Activated naive CD4-positive, alpha-beta T cell (primary cell): Measurements from ENCODE around the gene DHRSX.
"Not testable (repeated sequence)": the region's sequence is repeated elsewhere in the genome, so short reads cannot be mapped to it uniquely, and the experiment has no call there.

Source experiments
- DNase-seq, 4 experiments: peaks; one replicate each; lab custom pipeline; 2025; lab: John Stamatoyannopoulos, UW

Gene DHRSX

DNA sequence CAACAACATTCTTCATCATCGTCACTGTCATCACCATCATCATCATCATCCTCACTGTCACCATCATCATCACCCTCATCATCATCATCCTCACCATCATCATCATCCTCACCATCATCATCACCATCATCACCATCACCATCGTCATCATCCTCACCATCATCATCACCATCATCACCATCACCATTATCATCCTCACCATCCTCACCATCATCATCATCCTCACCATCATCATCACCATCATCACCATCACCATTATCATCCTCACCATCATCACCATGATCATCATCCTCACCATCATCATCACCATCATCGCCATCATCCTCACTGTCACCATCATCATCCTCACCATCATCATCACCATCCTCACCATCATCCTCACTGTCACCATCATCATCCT is 18.9 kb upstream of the DHRSX start:
- not testable (repeated sequence) for DNase-seq

DNA sequence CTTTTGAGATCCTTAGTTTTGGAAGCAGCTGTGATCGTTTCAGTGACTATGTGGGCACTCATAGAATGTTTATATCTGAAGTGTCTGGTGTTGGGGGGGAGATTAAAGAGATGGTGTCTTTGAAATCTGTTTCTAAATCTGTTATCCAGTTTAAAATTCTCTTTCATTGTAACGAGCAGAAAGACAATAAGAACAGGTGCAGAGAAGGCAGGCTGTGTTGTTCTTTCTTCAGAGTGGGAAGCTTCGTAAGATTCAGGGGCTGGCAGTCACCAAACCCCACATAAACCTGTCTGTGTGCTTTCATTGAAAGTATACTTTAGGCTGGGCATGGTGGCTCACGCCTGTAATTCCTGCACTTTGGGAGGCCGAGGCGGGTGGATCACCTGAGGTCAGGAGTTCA is 16.3 kb upstream of the DHRSX start:
- DNase-seq: no peak

DNA sequence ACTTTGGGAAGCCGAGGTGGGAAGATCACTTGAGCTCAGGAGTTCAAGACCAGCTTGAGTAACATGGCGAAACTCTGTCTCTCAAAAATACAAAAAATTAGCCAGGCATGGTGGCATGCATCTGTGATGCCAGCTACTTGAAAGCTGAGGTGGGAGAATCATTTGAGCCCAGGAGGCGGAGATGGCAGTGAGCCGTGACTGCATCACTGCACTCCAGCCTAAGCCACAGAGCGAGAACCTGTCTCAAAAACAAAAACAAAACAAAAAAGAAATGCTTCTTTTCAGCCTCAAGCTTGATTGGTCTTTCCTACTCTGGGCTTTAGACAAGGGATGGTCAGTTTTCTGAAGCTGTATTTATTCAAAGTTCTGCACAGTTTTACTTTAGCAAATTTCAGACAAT is 15.8 kb upstream of the DHRSX start:
- DNase-seq: no peak

DNA sequence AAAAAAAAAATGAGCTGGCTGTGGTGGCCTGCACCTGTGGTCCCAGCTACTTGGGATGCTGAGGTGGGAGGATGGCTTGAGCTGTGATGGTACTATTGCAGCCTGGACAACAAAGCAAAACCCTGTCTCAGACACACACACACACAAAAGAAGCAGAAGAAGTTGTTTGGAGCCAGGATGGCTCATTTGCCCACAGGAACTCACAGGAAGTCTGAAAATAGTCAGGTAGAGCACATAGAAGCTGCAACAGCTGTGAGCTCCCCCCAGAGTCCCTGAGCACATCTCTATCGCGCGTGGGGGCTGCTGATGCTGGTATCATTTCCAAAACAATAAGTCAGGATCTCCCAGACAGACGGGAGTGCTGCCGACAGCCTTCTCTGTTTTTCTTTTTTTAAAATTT is 13.4 kb upstream of the DHRSX start:
- DNase-seq: no peak

DNA sequence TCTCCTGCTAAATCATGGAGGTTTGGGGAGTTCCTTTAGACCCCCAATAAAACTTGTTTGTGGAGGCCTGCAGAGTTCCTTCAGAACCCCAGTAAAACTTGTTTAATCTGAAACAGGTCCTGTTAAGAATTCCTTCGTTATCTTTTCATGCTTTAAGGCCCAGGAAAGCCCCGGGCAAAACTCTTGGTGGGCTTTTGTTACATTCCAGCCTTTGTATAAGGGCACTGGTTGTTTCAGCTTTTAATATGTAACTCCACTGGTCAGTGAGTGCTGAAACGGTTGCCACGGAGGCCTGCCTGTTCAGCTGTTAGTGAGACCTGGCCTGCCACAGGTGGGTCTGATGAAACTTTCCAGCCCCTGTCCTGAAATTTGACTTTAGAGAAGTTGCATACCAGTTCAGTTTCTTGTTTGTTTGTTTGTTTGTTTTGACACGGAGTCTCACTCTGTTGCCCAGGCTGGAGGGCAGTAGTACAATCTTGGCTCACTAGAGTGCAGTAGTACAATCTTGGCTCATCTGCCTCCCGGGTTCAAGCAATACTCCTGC is 12.4 kb upstream of the DHRSX start:
- no peak for DNase-seq

DNA sequence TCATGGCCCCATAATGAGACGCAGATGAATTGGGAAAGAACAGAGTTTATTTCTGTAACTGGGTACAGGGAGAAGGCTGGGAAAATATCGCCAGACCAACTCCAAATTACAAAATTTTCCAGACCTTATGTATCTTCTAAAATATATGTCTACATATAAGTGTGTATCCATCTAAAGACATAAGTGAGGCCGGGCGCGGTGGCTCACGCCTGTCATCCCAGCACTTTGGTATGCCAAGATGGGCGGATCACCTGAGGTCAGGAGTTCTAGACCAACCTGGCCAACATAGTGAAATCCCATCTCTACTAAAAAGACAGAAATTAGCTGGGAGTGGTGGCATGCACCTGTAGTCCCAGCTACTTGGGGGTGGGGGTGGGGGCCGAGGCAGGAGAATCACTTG is 11.7 kb upstream of the DHRSX start:
- no peak for DNase-seq

DNA sequence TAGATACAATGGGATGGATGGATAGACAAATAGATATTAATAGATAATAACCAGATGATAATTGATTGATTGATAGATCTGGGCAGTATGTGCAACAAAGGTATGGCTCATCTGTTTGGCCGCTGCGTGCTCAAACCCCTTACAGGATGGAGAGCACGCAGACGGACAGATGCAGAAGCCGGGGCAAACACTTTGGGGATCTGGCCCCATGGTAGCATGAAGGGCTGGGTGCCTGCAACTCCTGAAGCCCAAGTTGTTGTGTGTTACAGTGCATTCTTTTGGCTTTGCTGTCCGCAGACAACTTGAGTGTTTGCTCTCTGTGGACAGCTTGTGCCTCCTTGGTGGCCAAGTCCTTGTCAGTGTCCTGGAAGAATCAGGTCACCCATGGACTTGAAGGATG is 10.6 kb upstream of the DHRSX start:
- no peak for DNase-seq

DNA sequence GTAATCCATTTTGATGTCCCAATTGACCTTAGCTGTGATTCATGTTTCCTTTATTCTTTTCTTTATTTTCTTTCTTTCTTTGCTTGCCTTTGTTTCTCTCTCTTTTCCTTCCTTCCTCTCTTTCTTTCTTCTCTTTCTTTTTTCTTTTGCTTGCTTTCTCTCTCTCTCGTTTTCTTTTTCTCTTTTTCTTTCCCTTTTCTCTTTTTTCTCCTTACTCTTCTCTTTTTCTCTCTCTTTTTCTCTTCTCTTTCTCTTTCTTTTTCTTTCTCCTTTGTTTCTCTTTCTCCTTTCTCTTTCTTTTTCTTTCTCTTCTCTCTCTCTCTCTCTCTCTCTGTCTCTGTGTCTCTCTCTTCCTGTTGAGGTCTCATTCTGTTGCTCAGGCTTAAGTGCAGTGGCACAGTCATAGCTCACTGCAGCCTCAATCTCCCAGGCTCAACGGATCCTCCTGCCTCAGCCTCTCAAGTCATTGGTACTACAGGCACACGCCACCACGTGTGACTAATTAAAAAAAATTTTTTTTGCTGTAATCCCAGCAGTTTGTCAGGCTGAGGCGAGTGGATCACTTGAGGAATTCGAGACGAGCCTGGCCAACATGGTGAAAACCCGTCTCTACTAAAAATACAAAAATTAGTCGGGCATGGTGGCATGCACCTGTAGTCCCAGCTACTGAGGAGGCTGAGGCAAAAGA is 8.0 kb upstream of the DHRSX start:
- no peak for DNase-seq

DNA sequence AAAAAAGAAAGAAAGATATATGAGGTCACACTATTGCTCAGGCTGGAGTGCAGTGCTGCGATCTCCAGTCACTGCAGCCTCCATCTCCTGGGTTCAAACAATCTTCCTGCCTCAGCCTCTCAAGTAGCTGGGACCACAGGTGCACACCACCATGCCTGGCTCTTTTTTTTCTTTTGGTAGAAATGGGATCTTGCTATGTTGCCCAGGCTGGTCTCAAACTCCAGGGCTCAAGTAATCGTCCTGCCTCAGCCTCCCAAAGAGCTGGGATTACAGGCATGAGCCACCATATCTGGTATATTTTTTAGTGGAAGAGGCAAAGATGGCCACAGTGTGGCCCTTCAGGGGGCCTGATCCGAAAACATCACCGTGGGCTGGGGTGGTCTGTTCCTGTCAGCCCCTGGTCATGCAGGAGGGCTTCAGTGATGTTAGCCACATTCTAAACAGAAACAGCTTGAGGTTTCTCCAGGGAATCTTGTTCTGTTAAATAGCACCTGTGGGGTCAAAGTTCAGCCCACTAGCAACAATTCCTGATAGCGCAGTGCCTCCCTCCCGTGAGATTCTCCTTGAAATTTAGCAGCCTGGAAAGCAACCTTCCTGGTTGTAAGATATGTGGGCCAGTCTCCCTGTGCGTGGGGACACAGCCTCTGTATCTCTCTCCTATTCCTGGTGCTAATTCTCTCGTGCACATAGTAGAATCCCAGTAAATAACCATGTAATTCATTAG is 7.3 kb upstream of the DHRSX start:
- DNase-seq: no peak

DNA sequence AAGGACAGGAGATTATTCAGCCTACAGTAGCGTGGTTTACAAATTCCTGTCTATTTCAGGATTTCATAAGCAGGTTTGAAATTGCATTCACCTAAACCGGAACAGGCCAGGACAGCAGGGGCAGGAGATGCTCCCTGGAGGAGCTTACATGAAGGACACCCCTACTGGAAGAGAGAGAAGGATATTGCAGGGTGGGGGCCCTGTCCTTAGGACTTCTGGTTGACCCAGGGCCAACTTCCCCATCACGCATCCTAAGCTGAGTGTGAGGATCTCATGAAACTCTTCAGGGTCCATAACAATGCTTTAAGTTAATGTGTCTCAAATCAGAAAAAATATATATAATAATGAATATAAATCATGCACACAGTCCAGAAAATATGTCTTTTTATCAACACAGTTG is 6.4 kb upstream of the DHRSX start:
- no peak for DNase-seq

DNA sequence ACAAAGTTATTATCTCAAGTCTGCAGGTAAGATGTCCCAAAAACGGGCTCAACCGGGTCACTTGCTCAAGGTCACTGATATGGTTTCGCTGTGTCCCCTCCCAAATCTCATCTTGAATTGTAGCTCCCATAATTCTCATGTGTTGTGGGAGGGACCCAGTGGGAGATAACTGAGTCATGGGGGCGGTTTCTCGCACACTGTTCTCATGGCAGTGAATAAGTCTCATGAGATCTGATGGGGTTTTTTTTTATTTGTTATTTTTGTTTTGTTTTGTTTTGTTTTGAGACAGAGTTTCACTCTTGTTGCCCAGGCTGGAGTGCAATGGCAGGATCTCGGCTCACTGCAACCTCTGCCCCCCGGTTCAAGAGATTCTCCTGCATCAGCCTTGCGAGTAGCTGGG is 4.6 kb upstream of the DHRSX start:
- not testable (repeated sequence) for DNase-seq

DNA sequence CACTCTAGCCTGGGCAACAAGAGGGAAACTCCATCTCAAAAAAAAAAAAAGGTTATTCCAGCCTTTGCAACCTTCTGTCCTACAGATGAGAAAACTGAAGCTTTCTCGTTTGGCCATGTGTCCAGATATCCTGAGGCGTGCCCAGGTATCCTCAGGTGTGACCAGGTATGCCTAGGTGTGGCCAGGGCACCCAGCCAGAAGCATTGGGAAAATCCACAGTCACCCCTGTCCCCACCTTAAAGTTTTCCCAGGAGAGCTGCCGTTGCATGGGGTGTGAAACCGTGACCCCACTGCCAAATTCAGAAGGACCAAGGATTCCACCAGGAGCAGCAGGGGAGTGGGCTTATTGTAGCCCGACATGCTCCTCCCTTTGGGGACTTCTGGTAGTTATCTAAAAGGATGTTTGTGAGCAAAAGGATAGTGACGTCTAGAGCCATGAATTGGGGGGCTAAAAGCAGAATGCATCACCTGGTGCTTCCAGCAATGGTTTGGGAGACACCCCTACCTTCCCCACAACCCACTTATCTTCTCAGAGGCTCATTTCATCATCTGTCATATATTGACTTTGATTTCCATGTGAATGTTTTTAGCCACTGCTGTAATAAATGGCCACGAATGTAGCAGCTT is 4.0 kb upstream of the DHRSX start:
- no peak for DNase-seq

DNA sequence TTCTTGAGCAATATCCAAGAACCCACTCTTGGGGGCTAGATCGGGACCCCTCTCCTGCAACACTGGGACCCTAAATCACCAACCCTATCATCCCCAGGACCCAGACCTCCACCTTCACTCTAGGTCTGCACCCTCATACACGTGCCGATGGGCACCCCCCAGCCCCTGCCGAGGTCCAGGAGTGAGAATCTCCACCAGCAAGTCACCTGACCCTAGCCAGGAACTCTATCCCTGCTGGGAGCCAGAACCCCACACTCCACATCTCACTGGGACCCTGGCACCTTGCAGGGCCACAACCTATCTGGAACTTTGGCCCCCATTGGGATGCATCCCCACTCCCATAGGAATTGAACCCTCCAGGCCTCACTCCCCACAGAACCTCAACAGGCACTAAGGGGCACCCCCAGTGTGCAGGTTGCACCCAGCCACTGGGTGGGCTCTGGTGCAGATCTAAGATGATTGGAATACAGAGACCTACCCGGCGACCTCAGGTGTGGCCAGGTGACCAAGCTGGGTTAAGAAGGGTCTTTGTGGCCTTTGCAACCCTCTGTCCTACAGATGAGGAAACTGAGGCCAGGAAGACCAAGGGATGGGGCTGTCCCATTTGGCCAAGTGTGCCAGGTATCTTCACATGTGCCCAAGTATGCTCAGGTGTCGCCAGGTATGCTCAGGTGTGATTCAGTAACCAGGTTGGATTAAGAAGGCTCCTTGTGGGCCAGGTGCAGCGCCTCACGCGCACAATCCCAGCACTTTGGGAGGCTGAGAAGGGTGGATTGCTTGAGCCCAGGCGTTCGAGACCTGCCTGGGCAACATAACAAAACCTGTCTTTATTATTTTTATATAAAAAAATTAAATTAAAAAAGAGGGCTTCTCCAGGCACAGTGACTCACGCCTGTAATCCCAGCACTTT is 3.1 kb upstream of the DHRSX start:
- DNase-seq: no peak

DNA sequence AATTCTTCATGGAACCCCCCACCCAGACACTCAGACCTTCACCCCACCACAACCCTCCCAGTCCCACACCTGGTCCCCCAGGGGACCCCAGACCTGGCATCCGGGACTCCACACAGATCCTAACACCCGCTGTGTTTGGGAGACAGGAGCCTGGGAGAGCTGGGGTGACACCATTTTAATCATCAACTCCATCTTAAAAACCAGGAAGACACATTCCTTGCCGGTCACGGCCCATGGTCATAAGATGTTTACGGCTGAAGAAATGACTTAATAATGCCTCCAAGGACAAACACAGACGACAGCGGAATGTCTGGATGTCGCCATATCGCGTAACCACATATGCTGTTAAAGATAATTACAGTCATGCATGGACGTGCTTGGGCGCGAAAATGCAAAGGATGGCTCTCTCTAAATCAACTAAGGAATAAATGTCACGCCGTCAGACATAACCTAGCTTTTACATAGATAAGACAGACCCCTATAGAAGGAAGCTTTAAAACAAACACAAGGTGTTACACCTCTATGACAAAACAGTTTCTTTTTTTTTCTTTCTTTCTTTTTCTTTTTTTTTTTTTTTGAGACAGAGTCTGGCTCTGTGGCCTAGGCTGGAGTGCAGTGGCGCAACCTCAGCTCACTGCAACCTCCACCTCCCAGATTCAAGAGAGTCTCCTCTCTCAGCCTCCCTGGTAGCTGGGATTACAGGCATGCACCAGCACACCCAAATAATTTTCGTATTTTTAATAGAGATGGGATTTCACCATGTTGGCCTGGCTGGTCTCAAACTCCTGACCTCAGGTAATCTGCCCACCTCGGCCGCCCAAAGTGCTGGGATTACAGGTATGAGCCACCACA is 2.1 kb upstream of the DHRSX start:
- DNase-seq: no peak

DNA sequence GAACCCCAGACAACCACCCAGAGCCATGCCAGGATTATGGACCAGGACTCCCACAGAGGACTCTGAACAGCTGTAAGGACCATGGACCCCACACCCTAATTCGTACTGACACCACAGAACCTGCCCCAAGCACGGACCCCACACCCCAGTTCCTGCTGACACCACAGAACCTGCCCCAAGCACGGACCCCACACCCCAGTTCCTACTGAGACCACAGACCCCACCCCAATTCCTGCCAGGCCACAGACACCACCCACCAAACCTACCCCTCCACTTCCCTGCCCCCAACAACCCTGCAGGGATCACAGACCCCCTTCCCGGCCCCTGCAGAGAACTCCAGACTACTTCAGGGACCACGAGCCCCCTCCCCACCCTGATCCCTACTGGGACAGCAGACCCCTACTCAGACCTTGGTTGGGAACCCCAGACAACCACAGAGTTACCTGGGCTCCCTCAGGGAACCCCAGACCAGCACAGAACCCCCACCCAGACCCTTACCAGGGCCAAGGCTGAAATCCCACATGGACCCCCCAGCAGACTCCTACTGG is 1.4 kb upstream of the DHRSX start:
- no peak for DNase-seq

DNA sequence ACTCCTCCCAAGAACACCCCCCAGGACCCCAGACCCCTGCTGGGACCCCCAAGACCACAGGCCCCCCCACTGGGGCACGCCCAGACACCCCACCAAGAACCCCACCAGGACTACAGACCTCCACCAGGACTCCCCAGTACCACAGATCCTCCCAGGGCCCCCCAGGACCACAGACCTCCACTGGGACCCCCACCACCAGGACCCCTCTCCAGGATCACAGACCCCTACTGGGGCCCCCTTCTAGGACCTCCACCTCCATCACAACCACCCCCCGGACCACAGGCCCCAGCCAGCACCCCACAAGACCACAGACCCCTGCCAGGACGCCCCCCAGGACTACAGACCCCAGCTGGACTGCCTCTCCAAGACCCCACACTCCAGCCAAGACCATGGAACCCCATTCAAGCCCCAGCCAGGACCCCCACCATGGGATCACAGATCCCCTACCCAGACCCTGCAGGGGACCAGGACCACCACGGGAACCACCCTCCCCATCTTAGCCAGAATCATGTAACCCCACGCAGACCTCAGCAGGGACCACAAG is 855 bp upstream of the DHRSX start:
- DNase-seq: no peak

DNA sequence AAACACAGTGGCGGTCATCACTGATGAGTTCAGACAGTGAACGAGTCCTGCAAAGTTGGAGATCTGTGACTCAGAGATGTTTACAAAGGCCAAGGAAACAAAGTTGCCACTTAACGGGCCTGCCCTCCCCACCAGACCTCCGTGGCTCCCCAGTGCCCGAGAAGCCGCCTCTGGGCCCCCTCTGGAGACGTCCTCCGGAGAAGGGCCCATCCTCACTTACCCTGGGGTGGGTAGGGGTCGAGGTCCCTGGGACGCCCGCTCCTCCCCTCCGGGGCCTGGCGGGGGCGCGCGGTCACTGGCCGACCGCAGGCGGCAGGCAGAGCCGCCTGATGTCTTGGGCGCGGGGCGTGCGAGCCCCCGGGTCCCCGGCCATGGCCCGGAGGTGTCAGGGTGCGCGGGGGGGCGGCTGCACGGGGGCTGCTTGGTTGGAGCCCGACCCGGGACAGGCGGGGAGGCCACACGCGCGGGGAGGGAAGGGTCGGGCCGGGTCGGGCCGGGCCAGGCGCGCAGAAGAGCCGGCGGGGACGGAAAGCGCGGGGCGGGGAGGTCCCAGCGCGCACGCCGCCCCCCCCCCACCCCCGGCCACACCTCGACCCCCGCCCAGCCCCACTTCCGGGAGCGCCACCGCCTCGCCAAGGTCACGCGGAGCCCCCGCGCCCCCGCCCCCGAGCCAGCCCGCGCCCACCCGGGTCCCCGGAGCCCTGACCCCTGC is 529 bp downstream of the DHRSX start:
- DNase-seq: no peak

DNA sequence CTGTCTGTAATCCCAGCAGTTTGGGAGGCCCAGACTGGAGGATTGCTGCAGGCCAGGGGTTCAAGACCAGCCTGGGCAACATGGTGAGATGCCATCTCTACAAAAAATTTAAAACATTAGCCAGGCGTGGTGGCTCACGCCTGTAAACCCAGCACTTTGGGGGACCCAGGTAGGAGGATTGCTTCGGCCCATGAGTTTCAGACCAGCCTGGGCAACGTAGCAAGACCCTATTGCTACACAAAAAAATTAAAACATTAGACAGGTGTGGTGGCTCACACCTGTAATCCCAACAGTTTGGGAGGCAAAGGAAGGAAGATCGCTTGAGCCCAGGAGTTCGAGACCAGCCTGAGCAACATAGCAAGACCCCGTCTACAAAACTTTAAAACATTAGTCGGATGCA is 1.3 kb downstream of the DHRSX start:
- no peak for DNase-seq

DNA sequence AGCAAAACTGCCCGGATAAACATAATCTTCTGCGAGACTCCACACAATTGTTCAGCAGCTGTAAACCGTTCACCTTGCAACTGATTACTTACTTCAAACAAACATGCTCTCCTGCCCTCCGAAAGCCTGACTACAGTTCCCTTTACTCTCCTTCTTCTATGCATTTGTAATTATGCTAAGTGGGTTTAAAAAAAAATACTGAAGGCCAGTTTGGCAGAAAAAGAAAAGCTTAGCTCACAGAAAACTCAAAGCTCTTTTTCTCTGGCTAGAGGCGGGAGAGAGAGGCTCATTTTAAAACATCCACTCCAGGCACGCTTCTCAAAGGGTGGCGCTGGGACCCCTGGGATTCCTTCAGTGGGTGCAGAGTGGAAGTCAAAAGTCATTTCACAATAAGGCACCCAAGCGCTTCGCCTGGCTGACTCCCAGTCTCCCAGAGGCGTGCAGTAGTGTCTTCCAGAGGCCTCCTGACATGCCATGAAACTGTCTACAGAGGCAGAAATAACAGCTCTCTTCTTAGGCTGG is 1.9 kb downstream of the DHRSX start:
- no peak for DNase-seq
